ENCODE measurements around the gene UQCR10.

DNA sequence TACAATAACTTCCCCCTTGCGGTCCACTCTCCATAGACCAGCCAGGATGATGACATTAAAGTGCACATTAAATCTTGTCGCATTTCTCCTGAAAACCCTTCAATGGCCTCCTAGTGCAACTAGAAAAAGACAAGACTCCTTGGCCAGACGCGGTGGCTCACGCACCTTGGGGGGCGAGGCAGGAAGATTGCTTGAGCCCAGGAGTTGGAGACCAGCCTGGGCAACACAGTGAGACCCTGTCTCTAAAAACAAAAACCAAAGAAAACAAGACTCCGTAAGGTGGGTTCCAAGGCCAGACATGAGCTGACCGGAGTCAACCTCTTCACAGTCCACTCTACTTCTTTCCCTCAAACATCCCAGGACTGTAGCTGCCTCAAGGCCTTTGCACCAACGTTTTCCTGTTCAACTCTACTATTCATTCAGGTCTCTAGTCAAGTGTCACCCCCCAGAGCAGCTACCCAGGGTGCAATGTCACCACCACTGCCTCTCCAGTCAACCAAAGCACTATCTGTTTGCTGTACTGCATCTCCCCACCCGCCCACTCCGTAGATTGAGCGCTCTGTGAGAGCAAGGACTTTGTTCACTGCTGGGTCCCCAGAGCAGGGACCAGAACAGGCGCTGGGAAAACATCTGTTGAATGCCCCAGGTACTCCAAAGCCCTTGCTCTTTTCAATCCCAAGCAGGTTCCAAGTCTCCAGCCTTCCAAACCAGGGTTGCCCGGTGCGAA is 1.1 kb upstream of the UQCR10 start:
- TF ChIP-seq ZFP30 (CRISPR knock-in tag; IDR thresholded peaks at IDR 0.05) (no peak), ZNF565 (CRISPR knock-in tag; conservative IDR thresholded peaks at IDR 0.05; ENCODE audit: low read depth) (no peak), BACH2 (CRISPR knock-in tag; IDR thresholded peaks at IDR 0.05; ENCODE audit: borderline replicate concordance) (no peak), ARNTL (CRISPR knock-in tag; IDR thresholded peaks at IDR 0.05; ENCODE audit: borderline replicate concordance, low read depth) (no peak), PPARA (CRISPR knock-in tag; IDR thresholded peaks at IDR 0.05; ENCODE audit: borderline replicate concordance) (no peak)
- TF ChIP-seq, protein P1, sequence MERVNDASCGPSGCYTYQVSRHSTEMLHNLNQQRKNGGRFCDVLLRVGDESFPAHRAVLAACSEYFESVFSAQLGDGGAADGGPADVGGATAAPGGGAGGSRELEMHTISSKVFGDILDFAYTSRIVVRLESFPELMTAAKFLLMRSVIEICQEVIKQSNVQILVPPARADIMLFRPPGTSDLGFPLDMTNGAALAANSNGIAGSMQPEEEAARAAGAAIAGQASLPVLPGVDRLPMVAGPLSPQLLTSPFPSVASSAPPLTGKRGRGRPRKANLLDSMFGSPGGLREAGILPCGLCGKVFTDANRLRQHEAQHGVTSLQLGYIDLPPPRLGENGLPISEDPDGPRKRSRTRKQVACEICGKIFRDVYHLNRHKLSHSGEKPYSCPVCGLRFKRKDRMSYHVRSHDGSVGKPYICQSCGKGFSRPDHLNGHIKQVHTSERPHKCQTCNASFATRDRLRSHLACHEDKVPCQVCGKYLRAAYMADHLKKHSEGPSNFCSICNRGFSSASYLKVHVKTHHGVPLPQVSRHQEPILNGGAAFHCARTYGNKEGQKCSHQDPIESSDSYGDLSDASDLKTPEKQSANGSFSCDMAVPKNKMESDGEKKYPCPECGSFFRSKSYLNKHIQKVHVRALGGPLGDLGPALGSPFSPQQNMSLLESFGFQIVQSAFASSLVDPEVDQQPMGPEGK (CRISPR knock-in tag; IDR thresholded peaks at IDR 0.05; ENCODE audit: borderline replicate concordance) = no peak
- TF ChIP-seq, protein P2, sequence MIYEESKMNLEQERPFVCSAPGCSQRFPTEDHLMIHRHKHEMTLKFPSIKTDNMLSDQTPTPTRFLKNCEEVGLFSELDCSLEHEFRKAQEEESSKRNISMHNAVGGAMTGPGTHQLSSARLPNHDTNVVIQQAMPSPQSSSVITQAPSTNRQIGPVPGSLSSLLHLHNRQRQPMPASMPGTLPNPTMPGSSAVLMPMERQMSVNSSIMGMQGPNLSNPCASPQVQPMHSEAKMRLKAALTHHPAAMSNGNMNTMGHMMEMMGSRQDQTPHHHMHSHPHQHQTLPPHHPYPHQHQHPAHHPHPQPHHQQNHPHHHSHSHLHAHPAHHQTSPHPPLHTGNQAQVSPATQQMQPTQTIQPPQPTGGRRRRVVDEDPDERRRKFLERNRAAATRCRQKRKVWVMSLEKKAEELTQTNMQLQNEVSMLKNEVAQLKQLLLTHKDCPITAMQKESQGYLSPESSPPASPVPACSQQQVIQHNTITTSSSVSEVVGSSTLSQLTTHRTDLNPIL (CRISPR knock-in tag; IDR thresholded peaks at IDR 0.05; ENCODE audit: low read depth) = no peak
- TF ChIP-seq, protein P3, sequence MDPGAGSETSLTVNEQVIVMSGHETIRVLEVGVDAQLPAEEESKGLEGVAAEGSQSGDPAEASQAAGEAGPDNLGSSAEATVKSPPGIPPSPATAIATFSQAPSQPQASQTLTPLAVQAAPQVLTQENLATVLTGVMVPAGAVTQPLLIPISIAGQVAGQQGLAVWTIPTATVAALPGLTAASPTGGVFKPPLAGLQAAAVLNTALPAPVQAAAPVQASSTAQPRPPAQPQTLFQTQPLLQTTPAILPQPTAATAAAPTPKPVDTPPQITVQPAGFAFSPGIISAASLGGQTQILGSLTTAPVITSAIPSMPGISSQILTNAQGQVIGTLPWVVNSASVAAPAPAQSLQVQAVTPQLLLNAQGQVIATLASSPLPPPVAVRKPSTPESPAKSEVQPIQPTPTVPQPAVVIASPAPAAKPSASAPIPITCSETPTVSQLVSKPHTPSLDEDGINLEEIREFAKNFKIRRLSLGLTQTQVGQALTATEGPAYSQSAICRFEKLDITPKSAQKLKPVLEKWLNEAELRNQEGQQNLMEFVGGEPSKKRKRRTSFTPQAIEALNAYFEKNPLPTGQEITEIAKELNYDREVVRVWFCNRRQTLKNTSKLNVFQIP (CRISPR knock-in tag; IDR thresholded peaks at IDR 0.05; ENCODE audit: borderline replicate concordance, low read depth) = no peak
- TF ChIP-seq, protein P4, sequence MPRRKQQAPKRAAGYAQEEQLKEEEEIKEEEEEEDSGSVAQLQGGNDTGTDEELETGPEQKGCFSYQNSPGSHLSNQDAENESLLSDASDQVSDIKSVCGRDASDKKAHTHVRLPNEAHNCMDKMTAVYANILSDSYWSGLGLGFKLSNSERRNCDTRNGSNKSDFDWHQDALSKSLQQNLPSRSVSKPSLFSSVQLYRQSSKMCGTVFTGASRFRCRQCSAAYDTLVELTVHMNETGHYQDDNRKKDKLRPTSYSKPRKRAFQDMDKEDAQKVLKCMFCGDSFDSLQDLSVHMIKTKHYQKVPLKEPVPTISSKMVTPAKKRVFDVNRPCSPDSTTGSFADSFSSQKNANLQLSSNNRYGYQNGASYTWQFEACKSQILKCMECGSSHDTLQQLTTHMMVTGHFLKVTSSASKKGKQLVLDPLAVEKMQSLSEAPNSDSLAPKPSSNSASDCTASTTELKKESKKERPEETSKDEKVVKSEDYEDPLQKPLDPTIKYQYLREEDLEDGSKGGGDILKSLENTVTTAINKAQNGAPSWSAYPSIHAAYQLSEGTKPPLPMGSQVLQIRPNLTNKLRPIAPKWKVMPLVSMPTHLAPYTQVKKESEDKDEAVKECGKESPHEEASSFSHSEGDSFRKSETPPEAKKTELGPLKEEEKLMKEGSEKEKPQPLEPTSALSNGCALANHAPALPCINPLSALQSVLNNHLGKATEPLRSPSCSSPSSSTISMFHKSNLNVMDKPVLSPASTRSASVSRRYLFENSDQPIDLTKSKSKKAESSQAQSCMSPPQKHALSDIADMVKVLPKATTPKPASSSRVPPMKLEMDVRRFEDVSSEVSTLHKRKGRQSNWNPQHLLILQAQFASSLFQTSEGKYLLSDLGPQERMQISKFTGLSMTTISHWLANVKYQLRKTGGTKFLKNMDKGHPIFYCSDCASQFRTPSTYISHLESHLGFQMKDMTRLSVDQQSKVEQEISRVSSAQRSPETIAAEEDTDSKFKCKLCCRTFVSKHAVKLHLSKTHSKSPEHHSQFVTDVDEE (CRISPR knock-in tag; IDR thresholded peaks at IDR 0.05) = no peak

Measured in SK-N-SH treated with all-trans-retinoic acid at 6 μM for 48 hours (cell line).